GM10266 (cell line): Measurements from ENCODE around the gene CH25H.

Experiments used
- DNase-seq: peaks from one replicate; pipeline ENCODE4 v3.0.0; 2012; ENCODE audit errors: extremely low spot score
- TF ChIP-seq, protein P1 (sequence below): IDR thresholded peaks from 2 replicates; pipeline ENCODE4 v1.5.1; 2012; ENCODE audit warnings: mild to moderate bottlenecking, low read depth; ENCODE audit not compliant: control insufficient read depth, insufficient read depth; ENCODE audit errors: missing control alignments

CH25H gene

DNA sequence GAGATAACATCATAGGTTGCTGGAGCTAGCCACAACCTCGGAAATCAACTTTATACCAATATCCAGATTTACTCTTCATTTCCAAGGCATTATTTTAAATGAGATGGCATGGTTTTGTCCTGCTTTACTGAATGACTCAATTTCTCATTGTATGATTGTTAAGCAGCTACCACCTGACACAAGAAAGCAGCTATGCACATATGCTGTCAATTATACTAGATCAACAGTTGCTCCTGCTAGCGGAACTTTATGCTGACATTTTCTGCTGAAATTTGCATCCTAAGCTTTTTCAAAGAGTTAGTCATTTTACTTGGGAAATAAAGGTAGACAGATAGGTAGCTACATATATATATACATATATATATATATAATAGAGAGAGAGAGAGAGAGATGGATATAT is 8.9 kb upstream of the CH25H start:
- TF ChIP-seq, protein P1, sequence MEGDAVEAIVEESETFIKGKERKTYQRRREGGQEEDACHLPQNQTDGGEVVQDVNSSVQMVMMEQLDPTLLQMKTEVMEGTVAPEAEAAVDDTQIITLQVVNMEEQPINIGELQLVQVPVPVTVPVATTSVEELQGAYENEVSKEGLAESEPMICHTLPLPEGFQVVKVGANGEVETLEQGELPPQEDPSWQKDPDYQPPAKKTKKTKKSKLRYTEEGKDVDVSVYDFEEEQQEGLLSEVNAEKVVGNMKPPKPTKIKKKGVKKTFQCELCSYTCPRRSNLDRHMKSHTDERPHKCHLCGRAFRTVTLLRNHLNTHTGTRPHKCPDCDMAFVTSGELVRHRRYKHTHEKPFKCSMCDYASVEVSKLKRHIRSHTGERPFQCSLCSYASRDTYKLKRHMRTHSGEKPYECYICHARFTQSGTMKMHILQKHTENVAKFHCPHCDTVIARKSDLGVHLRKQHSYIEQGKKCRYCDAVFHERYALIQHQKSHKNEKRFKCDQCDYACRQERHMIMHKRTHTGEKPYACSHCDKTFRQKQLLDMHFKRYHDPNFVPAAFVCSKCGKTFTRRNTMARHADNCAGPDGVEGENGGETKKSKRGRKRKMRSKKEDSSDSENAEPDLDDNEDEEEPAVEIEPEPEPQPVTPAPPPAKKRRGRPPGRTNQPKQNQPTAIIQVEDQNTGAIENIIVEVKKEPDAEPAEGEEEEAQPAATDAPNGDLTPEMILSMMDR: no peak
- DNase-seq: no peak

DNA sequence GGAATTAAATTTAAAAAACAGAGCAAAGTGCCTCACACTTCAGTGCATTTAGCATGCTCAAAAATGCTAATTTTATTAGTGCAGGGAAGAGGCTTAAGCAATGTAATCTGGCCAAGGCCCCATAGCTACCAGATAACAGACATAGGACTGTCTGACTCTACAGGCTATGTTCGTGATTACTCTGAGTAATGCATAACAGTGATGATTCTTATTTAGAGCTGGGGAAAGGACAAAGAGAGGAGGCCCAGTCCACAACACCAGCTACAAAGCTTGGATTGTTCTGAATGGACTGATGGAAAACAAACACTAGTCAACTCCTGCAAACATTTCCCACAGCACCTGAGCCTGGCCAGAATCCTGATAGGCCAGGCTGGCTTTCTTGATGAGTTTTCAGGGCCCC is 8.4 kb upstream of the CH25H start:
- TF ChIP-seq, protein P1: no peak
- no peak for DNase-seq

DNA sequence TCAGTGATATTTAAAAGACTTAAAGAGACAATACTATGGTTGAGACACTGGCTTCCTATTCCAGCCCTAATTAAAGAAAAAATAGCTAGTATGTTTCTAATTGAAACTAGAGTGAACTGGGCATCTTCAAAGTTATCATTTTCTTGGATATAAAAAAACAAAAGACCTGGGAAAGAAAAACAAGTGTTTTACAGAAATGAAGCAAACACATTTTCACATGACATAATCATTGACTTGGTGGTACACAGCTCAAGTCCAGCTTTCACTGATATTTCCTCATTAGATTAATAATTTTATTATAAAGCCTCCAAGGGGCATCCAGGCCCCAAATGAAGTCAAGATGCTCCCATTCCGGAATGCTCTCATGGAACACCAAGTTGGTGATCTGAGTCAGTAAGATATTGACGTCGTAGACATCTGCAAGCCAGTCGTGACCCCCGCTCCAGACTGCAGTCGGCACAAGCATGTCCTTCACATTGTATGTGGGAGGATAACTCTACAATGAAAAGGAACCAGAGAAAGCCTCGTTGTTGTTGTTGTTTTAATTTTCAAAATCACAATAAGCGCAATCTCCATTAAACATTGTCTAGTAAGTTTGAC is 7.5 kb upstream of the CH25H start:
- no peak for DNase-seq
- TF ChIP-seq, protein P1: no peak

DNA sequence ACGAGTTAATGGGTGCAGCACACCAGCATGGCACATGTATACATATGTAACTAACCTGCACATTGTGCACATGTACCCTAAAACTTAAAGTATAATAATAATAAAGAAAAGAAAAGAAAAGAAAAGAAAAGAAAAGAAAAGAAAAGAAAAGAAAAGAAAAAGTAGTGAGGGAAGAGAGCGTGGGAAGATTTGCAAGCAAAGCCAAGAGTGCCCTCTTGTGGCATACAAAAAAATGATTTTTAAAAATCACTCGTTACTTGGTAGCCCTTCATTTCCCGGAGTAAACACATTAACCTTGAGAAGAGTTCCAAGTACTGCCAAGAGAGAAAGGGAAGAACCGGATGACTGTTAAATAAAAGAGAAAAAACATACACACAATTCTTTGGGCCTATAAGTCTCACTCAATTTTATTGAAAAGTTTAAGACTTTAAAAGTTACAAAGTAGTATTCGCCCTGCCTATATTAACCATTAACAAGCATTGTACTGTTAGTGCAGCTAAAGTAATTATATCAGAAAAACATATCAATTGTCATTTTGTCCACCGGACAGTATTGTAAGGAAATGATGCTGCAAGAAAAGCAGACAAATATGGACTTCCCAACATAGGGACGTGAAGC is 6.2 kb upstream of the CH25H start:
- TF ChIP-seq, protein P1: peak; percentile 54
- DNase-seq: peak; percentile 56

DNA sequence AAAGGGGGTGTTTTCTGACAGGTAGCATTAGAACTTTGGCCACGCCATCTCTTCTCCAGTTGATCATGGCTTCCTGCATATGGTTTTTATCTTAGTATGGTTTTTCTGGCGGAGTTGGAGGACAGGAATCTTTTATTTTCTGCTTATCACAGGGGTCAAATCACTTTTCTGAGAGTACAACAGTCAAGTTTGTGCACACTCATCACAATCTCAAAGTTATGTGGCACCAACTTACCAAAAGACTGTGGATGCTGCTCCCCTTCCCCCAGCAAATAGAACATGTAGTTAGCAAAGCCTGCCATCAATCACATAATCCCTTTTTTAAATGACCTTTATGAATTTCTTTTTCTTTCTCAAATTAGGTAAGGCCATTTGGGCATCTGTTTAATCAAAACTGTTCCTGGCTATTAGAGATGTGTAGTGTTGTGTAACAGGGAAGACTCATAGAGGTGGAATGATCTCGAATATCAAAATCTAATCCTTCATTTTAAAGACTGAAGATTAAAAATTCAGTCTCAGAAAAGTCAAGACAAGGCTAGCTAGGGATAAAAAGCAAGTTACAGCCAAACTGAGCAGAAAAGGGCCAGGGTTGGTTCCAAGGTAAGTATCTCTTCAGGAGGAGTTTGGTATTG is 3.8 kb upstream of the CH25H start:
- TF ChIP-seq, protein P1: no peak
- DNase-seq: no peak

DNA sequence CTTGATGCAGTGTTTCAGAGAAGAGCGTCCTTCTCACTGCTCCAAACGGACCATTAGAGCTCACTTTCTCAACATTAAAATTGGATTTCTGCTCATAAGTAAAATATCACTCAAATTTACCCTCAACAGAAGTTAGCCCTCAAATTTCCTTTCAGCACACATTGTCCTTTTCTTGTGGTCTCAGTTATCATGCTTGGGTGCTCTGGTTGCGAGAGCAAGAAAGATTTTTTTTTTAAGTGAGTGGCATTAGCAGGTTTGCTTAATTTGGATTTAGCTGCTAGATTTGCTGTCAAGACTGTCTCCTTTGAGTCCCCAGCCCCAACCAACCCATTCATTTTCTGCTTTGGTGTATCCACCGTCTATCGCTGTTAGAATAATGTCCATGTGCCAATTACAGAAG is 2.6 kb upstream of the CH25H start:
- DNase-seq: no peak
- TF ChIP-seq, protein P1: no peak
